ENCODE measurements around the gene TMTC1. TPM values are rescaled to one million over a fixed set of nuclear protein-coding genes. Genes with fewer than 3 reads are reported as not detected.

The TMTC1 gene
- total RNA-seq, 1 donor from 2014 or later: 35.3 TPM

DNA sequence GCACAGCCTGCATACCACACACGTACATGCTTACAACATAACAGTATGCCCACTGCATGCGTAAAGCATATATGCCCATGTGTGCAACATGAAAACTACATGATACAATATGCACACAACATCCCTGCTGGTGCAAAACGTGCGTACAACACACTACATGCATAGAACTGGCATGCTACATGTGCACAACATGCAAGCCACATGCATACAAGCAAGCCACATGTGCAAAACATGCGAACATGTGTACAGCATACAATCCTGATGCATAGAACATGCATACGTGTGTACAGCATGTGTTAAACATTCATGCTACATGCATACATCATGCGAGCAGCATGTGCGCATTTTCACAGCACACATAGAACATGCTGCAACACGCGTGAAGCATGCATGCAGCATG, 8.4 kb upstream of the TMTC1 start:
- no peak for DNase-seq (ENCODE audit: extremely low spot score, unreplicated experiment)
- Mint-ChIP-seq H3K27me3 (ENCODE audit: unreplicated experiment) (peaks cover 6% of the 10 kb centered on the region), H3K4me3 (ENCODE audit: unreplicated experiment) (no peak overlapping the region), H3K36me3 (ENCODE audit: unreplicated experiment) (no peaks in the 10 kb centered on the region), H3K27ac (ENCODE audit: unreplicated experiment) (no peak overlapping the region), H3K4me1 (ENCODE audit: unreplicated experiment) (peaks cover 9% of the 10 kb centered on the region), H3K9me3 (ENCODE audit: unreplicated experiment) (no peaks in the 10 kb centered on the region)
- TF ChIP-seq, protein P1, sequence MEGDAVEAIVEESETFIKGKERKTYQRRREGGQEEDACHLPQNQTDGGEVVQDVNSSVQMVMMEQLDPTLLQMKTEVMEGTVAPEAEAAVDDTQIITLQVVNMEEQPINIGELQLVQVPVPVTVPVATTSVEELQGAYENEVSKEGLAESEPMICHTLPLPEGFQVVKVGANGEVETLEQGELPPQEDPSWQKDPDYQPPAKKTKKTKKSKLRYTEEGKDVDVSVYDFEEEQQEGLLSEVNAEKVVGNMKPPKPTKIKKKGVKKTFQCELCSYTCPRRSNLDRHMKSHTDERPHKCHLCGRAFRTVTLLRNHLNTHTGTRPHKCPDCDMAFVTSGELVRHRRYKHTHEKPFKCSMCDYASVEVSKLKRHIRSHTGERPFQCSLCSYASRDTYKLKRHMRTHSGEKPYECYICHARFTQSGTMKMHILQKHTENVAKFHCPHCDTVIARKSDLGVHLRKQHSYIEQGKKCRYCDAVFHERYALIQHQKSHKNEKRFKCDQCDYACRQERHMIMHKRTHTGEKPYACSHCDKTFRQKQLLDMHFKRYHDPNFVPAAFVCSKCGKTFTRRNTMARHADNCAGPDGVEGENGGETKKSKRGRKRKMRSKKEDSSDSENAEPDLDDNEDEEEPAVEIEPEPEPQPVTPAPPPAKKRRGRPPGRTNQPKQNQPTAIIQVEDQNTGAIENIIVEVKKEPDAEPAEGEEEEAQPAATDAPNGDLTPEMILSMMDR (IDR thresholded peaks at IDR 0.05): no peak

DNA sequence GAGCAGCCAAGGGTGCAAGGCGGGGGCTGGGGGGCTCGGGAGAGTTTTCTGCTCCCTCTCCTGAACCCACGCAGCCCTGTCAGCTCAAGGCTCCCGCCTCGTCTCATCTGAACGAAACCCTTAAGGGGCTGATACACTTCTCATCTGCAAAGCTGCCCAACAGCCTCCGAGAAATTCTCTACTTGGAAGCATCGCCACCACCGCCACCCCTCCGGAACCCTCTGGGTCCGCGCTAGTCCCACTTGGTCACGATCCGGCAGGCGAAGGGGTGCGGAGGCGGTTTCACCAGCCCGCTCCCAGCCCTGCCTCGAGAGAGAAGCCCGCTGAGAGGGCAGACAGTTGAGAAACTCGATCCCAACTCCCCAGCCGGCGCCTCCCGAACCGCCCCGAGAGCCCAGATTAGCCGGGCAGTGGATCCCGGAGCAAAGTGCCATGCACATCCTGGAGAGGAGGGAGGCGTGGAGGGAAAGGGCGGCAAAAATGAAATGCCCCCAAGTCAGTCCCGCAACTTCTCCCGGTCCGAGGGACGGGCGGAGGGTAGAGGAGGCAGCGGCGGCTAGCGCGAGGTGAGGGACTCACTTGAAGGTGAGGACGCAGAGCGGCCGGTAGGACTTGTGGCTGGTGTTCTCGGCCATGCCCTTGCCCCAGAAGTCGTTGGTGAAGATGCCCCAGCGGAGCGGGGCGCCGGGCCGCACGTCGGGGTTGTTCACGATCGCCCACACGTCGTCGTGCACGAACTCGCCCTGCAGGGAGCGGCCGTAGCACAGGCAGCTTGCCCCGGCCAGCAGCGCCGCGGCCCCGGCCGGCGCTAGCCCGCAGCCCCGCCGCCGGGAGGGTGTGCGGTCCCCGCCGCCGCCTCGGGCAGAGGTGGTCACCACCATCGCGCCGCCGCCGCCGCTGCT, 620 bp downstream of the TMTC1 start:
- TF ChIP-seq, protein P1 (IDR thresholded peaks at IDR 0.05): no peak
- Mint-ChIP-seq H3K27me3 (ENCODE audit: unreplicated experiment) (peaks cover 6% of the 10 kb centered on the region), H3K9me3 (ENCODE audit: unreplicated experiment) (no peaks in the 10 kb centered on the region), H3K4me1 (ENCODE audit: unreplicated experiment) (peaks cover 32% of the 10 kb centered on the region), H3K27ac (ENCODE audit: unreplicated experiment) (peak overlapping the region; percentile 90), H3K4me3 (ENCODE audit: unreplicated experiment) (peak overlapping the region; percentile 96), H3K36me3 (ENCODE audit: unreplicated experiment) (peaks cover 3% of the 10 kb centered on the region)
- peak; percentile 85 for DNase-seq (ENCODE audit: extremely low spot score, unreplicated experiment)

DNA sequence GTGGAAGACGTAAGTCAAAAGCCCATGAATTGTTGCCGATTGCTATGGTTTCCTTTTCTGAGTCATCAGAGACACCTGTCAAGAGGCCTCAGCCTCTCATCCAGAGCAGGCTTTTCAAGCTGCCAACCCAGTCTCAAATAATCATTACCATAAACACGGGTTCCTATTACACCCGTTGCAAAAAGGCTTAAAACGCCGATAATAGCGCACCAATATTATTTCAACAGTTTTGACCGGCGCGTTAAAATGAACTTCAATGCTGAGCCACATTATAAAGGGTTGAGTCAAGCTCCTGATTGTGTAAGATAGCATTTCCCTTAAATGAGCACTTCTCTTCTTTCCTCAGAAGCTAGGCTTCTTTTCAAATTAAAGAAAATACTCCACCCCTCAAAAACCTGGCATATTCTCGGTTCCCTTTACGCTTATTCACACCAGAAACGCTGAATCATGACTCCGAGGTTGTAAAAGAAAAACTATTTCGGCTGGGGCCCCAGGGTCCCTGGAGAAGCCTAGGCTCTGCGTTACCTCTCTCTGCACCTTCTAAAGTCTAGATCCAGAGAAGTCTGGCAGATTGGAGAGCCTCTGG, 1.4 kb downstream of the TMTC1 start:
- Mint-ChIP-seq H3K36me3 (ENCODE audit: unreplicated experiment) (peaks cover 3% of the 10 kb centered on the region), H3K4me3 (ENCODE audit: unreplicated experiment) (peak overlapping the region; percentile 96), H3K27ac (ENCODE audit: unreplicated experiment) (peak overlapping the region; percentile 90), H3K4me1 (ENCODE audit: unreplicated experiment) (peaks cover 40% of the 10 kb centered on the region), H3K9me3 (ENCODE audit: unreplicated experiment) (no peaks in the 10 kb centered on the region), H3K27me3 (ENCODE audit: unreplicated experiment) (peaks cover under 1% of the 10 kb centered on the region)
- DNase-seq (ENCODE audit: extremely low spot score, unreplicated experiment): no peak
- TF ChIP-seq, protein P1 (IDR thresholded peaks at IDR 0.05): no peak

DNA sequence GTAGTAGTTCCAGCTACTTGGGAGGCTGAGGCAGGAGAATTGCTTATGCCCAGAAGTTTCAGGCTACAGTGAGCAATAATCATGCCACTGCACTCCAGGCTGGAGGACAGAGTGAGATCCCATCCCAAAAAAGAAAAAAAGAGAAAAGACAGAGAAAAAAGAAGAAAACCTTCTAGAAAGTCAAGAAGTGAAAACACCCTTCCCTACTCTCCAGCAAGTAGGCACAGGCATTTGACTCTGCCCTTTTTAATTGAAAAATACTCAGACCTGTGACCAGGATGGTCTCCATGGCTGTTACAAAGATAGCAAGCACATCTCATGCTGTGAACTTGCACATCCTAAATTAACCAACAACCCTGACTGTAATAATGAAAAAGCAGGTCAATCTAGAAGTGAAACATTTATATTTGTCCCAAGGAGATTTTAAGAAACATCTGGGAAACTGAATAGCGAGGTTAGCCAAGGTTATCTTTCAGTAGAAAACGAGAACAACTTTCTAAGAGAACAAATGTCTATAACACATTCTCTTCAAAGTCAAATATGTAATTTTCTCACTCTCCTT, 2.0 kb downstream of the TMTC1 start:
- Mint-ChIP-seq H3K4me3 (ENCODE audit: unreplicated experiment) (peak overlapping the region; percentile 96), H3K27me3 (ENCODE audit: unreplicated experiment) (no peaks in the 10 kb centered on the region), H3K4me1 (ENCODE audit: unreplicated experiment) (peaks cover 42% of the 10 kb centered on the region), H3K36me3 (ENCODE audit: unreplicated experiment) (peaks cover 4% of the 10 kb centered on the region), H3K27ac (ENCODE audit: unreplicated experiment) (peak overlapping the region; percentile 90), H3K9me3 (ENCODE audit: unreplicated experiment) (no peaks in the 10 kb centered on the region)
- TF ChIP-seq, protein P1 (IDR thresholded peaks at IDR 0.05): no peak
- DNase-seq (ENCODE audit: extremely low spot score, unreplicated experiment): no peak

DNA sequence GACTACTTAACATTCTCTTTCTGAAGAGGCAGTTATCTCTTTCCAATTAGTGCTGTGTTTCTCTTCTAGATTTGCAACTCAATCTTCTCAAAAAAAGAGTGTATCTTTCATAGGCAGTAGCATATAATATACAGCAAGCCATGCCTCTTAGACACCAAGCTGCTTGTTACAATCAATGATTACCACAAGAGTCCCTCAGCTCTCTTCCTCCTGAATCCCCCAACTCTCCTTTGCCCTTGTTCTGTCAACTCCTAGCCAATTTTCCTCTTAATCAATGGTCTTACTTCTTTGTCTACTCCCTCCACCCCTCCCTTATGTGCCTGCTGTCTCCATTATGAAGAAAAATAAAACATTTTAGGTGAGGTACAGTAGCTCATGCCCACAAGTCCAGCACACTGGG, 2.6 kb downstream of the TMTC1 start:
- H3K9me3 Mint-ChIP-seq (ENCODE audit: unreplicated experiment): no peaks in the 10 kb centered on the region
- H3K27me3 Mint-ChIP-seq (ENCODE audit: unreplicated experiment): no peaks in the 10 kb centered on the region
- TF ChIP-seq, protein P1 (IDR thresholded peaks at IDR 0.05): no peak
- no peak for DNase-seq (ENCODE audit: extremely low spot score, unreplicated experiment)
- H3K36me3 Mint-ChIP-seq (ENCODE audit: unreplicated experiment): peaks cover 7% of the 10 kb centered on the region
- H3K4me3 Mint-ChIP-seq (ENCODE audit: unreplicated experiment): peak overlapping the region; percentile 96
- H3K27ac Mint-ChIP-seq (ENCODE audit: unreplicated experiment): peak overlapping the region; percentile 16
- peaks cover 46% of the 10 kb centered on the region for H3K4me1 Mint-ChIP-seq (ENCODE audit: unreplicated experiment)

Measured in osteocyte (in vitro differentiated cells).